ENCODE data around the gene RHBDL3.
"Not testable (repeated sequence)": the region's sequence is repeated elsewhere in the genome, so short reads cannot be mapped to it uniquely, and the experiment has no call there.

RHBDL3 gene

DNA sequence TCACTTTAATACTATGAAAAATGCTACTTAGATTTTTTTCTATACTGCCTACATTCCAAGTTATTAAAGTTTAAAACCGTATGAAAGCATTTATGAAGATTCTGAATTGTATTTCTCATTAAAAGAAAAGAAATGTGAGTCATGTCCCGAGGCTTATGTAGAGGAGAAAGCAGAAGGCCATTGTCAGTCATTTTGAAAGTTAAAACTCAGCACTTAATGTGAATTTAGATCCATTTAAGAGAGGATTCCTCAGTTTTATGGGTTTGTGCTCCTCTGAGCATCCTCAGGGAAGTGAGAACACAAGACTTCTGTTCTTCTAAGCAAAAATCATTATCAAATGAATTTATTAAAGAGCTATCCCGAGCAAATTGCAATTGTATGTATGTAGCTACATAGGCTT lies 64.5 kb downstream of the RHBDL3 start:
- DNase-seq: no peak

DNA sequence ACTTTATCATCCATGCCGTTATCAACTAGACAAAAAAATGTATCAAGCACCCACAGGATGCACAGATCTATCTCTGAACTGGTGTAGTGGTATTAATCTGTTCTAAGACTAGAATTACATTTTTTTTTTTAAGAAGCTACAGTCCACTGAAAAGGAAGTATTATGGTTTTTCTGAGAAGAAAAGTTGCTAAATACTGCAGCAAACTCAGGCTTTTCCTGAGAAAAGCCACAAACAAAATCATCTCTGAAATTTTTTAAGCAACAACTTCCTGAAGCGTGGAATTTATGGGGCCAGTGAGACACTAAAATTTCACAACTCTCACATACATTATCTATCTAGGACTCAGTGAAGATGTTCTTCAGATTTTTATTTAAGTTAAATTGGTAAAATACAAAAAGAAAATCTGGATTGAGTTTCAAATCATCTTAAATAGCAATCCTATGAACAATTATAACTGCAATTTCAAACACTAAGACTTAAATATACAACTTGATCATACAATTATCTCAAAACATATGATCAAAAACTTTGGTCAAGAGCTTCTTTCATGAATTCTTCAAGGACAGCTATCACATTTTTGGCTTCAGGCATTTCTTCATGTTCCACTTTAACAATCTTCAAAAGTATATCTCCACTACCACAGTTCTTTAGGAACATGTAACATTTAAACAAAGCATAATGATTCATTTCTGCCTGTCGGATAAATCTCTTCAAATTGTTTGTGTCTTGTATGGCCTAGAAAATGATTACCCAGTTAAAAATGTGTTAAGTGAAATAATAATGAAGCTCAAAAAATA lies 65.8 kb downstream of the RHBDL3 start:
- no peak for DNase-seq

DNA sequence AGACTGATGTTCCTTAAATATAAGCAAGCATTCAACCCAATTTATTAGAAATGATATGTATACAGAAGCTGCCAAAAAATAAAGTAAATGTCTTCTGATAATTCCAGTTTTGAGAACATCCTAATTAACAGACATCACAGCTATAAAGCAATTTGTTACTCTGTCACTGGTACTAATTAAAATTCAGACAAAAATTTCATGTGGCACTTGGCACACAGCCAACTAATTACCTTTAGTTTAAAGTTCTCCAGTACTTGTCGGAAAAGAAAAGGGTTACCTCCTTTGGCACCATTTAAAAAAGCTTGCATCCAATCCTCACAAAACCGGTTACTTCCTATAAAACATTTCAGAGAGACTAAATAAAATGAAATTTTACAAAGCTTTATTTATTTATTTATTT lies 67.6 kb downstream of the RHBDL3 start:
- DNase-seq: no peak

DNA sequence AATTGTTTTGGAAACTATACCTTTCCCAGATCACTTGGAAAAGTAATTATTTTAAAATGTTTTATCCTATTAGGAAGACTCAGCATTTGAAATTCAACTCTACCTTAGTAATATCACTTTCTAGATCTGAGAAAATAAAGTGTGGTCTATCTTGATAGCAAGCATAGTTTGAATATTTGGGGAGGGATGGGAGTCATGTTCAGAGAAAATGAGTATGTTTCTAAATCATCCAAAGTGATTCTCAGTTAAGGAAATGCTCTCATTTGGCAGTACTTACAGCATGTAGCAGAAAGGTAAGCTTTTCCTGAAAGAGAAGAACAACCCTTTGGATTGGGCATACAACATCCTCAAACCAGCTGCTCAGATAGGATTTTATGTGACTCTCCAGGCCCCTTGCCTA lies 69.4 kb downstream of the RHBDL3 start:
- no peak for DNase-seq

DNA sequence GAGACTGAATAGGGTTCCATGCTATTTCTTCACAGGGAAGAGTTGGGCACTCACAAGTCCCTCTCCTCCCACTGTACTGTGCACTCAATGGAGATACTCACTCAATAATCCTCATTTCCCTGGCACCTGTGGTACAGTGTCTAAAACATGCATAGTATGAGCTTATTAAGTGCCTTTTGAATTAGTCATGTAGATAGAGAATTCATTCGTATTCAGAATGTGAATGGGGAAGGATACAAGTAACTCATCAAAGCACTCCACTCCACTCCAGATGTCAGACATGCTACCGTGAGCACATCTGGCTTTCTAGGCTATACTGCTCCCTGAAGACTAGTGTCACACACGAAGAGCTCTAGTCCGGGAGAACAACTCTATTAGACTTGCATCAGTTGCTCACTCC lies 70.1 kb downstream of the RHBDL3 start:
- DNase-seq: no peak

DNA sequence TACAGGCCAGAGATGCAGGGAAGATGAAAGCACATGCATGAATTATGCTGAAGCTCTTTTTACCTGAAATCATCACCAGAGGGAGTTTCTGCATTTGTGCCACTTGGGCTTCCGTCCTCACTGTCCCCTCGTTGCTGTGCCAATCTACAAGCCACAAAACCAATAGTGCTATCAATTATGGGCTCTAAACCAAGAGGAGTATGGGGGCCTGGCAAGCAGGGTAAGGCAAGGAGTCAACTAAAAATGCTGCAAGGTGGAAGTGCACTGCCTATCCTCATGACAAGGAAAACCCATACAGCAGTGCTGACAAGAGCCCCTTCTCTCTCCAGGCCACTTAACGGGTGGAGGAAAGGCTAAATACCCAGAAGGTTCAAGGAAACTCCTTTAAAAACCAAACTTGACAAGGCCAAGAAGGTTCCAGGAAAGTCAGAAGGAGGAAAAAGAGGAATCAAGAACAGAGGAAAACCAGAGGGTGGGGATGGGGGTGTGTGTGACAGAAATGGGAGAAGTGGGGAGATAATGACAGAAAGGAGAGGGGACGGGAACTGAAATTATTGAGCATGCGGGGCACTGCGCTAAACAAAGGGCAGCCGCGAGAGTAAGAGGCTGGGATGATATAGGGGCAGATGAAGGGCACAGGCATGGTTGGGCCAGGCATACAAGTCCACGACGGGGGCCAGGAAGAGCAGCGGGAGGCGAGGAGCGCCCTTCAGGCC lies 75.7 kb downstream of the RHBDL3 start:
- DNase-seq: peak; percentile 48

DNA sequence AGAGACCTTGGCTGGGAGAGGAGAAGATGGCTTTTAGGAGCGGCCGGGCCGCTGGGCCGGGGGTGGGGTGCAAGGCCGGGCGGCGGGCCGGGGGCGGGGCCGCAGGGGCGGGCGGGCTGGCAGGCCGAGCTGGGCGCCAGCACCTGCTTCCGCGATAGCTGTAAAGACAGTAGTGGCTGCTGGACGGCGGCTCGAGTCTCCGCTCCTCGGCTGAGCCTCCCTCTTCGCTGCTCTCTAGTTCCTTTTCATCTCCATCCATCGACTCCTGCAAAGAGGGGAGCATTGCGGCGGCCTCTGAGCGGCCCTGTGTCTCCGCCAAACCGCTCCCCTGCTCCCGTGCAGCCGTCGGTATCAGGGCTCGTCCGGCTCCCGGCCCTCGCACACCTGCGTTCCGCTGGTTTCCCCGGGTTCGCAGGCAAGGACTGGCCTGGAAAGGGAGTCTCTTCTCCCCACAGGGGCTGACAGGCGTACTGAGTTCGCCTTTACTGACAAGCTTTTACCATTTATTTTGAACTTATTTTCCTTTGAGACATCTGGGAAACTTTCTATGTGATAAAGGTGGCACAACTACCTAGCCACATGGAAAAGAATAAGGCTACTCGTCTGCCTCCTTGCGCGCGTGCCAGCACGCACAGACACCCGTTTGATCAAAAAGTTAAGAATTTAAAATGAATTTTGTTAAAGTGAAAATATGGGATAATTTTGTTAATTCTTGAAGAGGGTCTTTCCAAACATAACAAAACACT lies 76.4 kb downstream of the RHBDL3 start, which contains the start of gene C17orf75:
Gene C17orf75, minus strand, starts transcription at position 317 of the 746 bp plus-strand sequence. Its CDS starts 34 bp downstream, at position 283.
- DNase-seq: peak; percentile 48

DNA sequence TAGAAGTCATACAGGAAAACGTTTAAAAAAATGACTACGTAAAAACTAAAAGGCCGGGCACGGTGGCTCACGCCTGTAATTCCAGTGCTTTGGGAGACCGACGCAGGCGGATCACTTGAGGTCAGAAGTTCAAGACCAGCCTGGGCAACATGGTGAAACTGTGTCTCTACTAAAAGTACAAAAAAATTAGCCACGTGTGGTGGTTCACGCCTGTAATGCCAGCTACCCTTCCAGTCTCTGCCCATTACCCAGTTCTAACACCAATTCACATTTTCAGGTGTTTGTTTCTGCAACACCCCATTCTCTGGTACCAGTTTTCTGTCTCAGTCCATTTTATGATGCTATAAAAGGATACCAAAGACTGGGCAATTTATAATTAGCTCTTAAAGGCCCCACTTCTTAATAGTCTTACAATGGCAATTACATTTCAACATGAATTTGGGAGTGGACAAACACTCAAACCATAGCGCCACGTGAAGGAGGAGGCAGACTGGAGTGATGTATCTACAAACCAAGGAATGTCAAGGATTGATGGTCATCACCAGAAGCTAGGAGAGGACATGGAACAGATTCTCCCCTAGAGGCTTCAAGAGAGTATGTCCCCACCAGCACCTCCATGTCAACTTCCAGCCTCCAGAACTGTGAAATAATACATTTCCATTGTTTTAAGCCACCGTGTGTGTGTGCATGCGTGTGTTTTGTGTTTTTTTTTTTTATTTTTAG lies 77.1 kb downstream of the RHBDL3 start:
- DNase-seq: no peak

DNA sequence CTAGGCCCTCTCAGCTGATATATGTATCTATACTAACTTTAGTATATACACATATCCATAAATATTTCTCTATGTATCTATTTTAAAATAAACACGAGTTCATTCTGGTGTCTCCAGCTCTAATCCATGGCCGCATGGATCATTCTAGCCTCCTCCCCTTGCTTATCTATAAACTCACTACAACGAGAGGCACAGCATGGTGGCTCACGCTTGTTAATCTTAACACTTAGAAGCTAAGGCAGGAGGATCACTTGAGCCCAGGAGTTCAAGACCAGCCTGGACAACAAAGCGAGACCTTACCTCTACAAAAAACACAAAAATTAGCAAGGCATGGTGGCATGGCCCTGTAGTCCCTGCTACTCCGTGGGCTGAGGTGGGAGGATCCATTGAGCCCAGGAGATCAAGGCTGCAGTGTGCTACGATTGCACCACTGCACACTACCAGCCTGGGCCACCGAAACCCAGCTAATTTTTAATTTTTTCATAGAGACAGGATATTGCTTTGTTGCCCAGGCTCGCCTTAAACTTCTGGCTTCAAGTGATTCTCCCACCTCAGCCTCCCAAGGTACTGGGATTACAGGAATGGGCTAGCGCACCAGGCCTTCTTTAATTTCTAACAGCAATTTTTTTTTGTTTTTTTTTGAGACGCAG lies 80.4 kb downstream of the RHBDL3 start:
- DNase-seq: no peak

DNA sequence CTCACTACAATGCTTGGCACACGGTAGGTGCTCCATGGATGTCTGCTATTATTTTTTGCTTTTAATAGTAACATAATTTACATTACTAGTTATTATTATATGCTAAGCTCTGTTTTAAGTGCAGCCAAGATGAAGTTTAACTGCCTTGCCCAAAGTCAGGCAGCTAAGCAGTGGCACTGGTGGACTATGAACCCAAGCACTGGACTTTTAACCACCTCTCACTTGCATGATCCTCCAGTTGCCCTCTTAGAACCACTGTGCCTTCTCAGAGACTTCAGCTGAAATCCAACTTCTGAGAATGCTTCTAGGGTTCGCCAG lies 82.8 kb downstream of the RHBDL3 start:
- DNase-seq: no peak

DNA sequence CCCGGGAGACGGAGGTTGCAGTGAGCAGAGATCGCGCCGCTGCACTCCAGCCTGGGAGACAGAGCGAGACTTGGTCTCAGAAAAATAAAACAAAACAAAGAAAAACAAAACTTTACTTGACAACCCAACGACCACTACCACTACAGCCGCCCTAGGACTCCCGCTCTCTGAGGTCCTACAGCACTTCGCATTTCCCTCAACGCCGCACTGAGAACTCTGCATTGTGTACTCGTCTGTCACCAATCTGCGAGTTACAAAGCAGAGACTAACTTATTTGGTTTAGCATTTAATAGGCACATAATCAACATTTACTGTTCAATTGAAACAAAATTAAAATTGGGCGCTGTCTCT lies 83.8 kb downstream of the RHBDL3 start:
- no peak for DNase-seq

DNA sequence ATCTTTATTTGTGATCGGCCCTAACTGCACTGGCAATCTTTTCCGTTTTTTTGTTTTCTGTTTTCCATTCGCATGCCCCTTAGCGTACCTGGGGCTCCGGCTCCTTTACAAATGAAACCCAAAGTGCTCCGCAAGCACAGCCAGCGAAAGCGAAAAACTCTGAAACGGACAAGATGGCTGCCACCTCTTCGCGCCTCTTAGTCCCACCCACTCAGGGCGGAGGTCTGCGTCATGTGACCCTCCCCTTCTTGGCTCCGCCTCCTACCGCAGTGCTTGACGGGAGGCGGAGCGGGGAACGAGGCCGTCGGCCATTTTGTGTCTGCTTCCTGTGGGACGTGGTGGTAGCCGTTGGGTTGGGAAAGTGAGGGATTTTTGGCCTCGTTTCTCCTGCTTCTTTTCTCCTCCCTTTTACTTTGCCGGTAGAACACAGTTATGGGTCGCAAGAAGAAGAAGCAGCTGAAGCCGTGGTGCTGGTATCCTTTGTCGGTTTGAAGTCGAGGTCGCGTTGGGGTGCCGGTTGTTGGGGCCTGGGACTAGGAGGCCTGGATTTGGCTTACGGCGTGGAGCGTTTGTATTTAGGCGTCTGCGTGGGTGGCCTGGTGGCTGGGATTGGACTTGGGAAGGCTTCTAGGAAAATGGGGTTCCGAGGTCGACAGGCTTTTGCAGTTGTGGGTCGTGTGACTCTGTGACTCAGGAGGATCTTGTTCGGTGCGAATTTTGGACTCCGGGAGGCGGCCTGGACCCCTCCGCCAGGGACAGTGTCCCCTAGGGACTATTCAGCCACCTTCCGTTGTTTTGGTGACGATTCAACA lies 84.4 kb downstream of the RHBDL3 start, which contains the start of gene ZNF207:
Gene ZNF207, plus strand, starts transcription at position 304 of the 812 bp plus-strand sequence. Its CDS starts 129 bp downstream, at position 433.
- DNase-seq: peak; percentile 87

DNA sequence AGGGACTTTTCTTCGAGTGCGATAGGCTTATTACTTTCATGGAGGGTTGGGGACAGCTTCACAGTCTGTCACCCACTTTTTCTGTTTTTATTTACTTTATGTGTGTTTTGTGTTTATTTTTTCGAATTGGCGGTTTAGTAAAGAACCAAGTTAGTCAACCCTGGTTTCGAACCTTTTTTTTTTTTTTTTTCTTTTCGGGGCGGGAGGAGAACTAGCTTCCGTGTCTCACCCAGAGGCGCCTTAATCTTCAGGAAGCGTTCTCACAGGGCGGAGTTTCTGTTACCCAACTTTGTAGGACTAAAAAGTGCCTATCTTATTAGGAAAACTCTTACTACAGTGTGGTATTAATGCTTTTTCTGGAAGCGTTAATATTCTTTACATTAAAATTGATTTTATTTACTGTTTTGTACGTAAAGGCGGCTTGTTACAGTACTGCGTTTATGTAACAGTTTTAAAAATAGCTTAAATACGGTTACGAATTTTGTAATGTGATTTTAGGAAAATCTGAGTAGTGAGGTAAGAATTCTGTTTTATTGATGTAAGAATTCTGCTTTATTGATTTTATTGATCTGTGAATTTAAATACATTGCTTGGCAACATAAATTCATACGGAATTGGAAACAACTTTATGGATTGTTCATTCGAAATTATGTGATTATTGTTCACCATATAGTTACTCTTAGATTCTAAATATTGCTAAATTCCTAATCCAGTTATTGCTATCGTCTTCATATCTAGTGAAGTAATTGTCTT lies 85.2 kb downstream of the RHBDL3 start:
- no peak for DNase-seq

DNA sequence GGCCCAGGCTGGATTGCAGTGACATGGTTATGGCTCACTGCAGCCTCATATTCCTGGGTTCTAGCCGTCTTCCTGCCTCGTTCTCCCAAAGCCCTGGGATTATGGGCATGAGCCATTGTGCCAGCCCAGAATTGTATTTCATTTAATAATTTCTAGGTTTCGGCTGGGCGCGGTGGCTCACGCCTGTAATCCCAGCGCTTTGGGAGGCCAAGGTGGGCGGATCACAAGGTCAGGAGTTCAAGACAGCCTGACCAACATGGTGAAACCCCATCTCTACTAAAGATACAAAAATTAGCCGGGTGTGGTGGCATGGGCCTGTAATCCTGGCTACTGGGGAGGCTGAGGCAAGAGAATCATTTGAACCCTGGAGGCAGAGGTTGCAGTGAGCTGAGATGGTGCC lies 87.1 kb downstream of the RHBDL3 start:
- not testable (repeated sequence) for DNase-seq

DNA sequence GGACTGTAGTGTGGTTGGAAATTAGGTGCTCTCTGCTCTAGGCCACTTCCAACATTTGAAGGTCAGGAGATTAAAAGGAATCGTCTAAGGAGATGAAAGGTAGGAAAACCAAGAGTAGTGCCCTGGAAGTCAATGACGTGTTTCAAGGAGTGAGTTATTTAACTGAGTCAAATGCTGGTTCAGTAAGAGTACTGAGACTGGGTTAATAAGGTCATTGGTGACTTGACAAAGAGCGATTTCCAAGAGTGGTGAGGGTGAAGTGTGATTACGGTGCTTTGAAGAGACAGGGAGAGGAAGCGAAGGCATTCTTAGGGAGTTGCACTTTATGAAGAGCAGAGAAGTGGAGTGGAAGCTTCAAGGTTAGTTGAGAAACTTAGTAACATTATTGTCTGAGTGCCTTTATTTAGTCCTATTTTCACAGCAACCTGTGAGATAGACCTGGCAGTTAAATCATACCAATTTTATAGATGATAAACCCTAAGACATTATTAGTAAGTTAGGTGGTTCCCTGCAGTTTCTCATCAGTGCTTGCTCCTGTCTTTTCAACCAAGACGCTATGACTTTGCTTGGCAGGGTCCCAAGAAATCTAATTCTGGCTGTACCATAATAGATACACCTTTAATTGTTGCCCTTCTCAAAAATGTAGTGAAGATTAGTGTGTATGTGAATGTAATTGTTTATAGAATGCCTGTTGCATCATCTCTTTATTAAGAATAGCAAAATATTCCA lies 90.2 kb downstream of the RHBDL3 start:
- no peak for DNase-seq

DNA sequence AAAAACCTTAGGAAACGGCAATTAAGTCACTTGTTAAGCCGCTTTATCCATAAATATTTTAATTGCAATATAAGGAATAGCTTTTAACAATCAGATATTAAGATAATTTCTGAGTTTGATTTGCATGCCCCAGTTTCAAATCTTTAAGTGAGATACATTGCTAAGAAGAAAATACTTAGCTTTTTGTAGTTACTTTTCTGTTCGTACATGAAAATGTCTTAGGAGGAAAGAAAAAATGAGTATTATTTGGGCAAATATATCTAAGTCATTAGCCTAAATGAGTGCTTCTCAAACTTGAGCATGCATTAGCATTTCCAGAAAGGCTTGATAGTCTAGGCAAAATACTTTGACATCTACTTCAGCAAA lies 90.7 kb downstream of the RHBDL3 start:
- no peak for DNase-seq

DNA sequence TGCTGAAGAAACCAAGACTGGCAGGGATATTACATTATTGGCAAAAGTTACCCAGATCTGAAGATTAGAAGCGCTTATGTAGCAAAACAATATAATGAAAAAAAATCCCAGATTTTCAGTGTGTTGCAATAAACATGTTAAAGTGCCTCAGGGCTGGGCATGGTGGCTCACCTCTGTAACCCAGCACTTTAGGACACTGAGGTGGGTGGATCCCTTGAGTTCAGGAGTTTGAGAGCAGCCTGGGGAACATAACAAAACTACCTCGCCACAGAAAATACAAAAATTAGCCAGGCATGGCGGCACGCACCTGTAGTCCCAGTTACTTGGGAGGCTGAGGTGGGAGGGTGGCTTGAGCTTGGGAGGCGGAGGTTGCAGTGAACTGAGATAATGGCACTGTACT lies 91.1 kb downstream of the RHBDL3 start:
- DNase-seq: no peak

DNA sequence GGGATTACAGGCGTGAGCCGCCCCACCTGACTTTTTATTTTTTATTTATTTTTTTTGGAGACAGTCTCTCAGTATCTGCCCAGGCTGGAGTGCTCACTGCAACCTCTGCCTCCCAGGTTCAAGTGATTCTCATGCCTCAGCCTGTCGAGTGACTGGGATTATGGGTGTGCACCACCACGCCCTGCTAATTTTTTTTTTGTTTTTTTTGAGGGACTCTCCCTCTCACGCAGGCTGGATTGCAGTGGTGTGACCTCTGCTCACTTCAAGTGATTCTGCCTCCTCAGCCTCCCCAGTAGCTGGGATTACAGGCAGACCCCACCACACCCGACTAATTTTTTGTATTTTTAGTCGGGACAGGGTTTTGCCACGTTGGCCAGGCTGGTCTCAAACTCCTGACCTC lies 92.0 kb downstream of the RHBDL3 start:
- DNase-seq: no peak

DNA sequence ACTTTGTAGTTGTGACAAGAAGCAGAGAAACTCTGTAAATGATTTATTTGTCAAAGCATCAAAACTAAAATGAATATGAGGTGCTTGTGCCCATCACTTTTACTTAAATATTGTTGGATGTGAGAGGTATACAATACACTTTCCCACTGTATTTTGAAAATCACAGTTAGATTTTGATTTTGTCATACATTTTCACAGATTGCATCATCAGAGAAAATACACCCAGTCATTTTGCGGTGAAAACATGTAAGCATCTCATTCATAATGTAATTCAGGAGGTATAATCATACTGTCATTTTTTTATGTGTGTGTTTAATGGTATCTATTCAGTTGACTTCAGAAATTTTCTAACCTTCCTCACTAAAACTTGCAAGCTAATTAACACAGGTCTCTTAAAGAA lies 95.6 kb downstream of the RHBDL3 start:
- no peak for DNase-seq

DNA sequence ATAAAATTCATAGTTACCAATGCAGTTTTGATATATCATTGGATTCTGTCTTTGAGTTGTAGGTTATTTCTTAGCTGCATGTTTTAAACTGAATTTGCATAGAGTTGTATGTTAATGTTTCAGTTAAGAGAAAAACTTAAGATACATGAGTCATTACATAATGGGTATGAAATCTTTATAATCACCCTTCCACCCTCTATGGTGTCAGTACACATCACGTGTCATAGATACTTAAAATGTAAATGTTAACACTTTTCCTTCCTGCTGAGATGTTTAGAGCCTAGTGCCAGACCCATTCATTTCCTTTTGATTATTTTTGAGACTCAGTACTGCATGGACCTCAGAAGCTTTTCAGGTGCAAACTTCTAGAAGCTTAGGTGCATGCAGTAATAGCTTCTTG lies 104.8 kb downstream of the RHBDL3 start:
- no peak for DNase-seq
